Spleen (tissue), 11 donors: ENCODE results near the gene MEGF6. TPM values are rescaled to one million over a fixed set of nuclear protein-coding genes. Genes with fewer than 3 reads are reported as not detected.

Experiments used
- DNase-seq: peaks from one replicate; pipeline ENCODE4 v3.0.0-alpha.2; 2020
- H3K27ac ChIP-seq, 8 donors: fragments of 200-600 bp; sonication (generic) in 7 of 8; 1 replicate in 4 of 8; 2 replicates in 4 of 8; pipeline versions ENCODE4 v1.5.0 to v1.8.0; 2016 to 2021; ENCODE audit warnings: inconsistent platforms in 4 of 8, mild to moderate bottlenecking in 4 of 8, moderate library complexity in 1 of 8
- H3K27me3 ChIP-seq, 7 donors: fragments of 200-600 bp; sonication (generic) in 6 of 7; replicated peaks in 1 of 7; 1 replicate in 4 of 7; 2 replicates in 3 of 7; pipeline versions ENCODE4 v1.5.0 to v1.8.0; 2016 to 2021; ENCODE audit warnings: inconsistent platforms in 3 of 7, mild to moderate bottlenecking in 1 of 7
- H3K36me3 ChIP-seq, 6 donors: fragments of 200-600 bp; sonication (generic) in 5 of 6; 1 replicate in 4 of 6; 2 replicates in 2 of 6; pipeline versions ENCODE4 v1.5.0 to v1.8.0; 2016 to 2021; ENCODE audit warnings: inconsistent platforms in 2 of 6
- H3K4me1 ChIP-seq, 6 donors: fragments of 200-600 bp; sonication (generic) in 5 of 6; 1 replicate in 3 of 6; 2 replicates in 3 of 6; pipeline versions ENCODE4 v1.5.0 to v1.8.0; 2016 to 2021; ENCODE audit warnings: inconsistent platforms in 3 of 6
- H3K4me3 ChIP-seq, 8 donors: fragments of 200-600 bp; sonication (generic) in 7 of 8; 1 replicate in 4 of 8; 2 replicates in 4 of 8; pipeline versions ENCODE4 v1.5.0 to v1.8.0; 2016 to 2021; ENCODE audit warnings: inconsistent platforms in 4 of 8, mild to moderate bottlenecking in 4 of 8, moderate library complexity in 2 of 8
- H3K9me3 ChIP-seq, 8 donors: fragments of 200-600 bp; sonication (generic) in 7 of 8; 1 replicate in 4 of 8; 2 replicates in 4 of 8; pipeline versions ENCODE4 v1.5.0 to v1.8.0; 2016 to 2021; ENCODE audit warnings: inconsistent platforms in 4 of 8
- CTCF ChIP-seq, 11 experiments: fragments of 200-600 bp in 7 of 11; fragments of 450-650 bp in 4 of 11; sonication (generic) in 4 of 11; IDR thresholded peaks in 8 of 11; conservative IDR thresholded peaks in 3 of 11; 1 replicate in 7 of 11; 2 replicates in 4 of 11; pipeline versions ENCODE4 v1.4.0 to v1.8.0; 2016 to 2021; ENCODE audit warnings: antibody characterized with exemption in 11 of 11, inconsistent platforms in 4 of 11, mild to moderate bottlenecking in 1 of 11
- POLR2A ChIP-seq, 3 donors: fragments of 450-650 bp; IDR thresholded peaks; one replicate each; pipeline ENCODE4 v1.5.1; 2017; ENCODE audit warnings: antibody characterized with exemption in 3 of 3, mild to moderate bottlenecking in 1 of 3
- POLR2AphosphoS5 ChIP-seq, 3 donors: sonication (generic); formaldehyde crosslinking; IDR thresholded peaks; one replicate each; pipeline ENCODE4 v1.5.1; 2017; ENCODE audit warnings: antibody characterized with exemption in 3 of 3
- whole genome bisulfite sequencing, 5 donors: extraction: QIAGEN DNeasy Blood & Tissue Kit in 3 of 5; methylation state at CpG; one replicate each; pipeline versions ENCODE4 v1.1.5 to v1.1.7; 2013 to 2018; 5-methylcytosine and 5-hydroxymethylcytosine counted together
- intact Hi-C: fragments of 100-400 bp; cut with DNase I; formaldehyde crosslinking; loops from one replicate; pipeline ENCODE4 v1.15.0; 2023; ENCODE audit warnings: low total_unique reads
- polyA plus RNA-seq, 3 donors: library from polyadenylated mRNA; stranded (reverse); fragments of 200-250 nt; gene quantifications; one replicate each; pipeline ENCODE4 v1.2.1, GENCODE V29; 2013
- total RNA-seq, 7 donors: library from RNA; depleted of rRNA in 3 of 7; stranded (reverse); fragments of >200 nt in 3 of 7; fragmentation: NEBNext Ultra II Directional in 4 of 7; extraction: Animal tissue kit (Norgen Biotek cat#: 25700) in 4 of 7; gene quantifications; one replicate each; pipeline versions ENCODE4 v1.1.0 to v1.2.1, GENCODE V29; 2016 to 2021
- donor health status: healthy with polysubstance abuse.
- donor health status: DM: no; HTN: no; CAD: no; lungs with moderate emphysema.
- donor health status: DM: no; HTN: no; CAD: no.
- donor health status: Bipolar disorder and iron deficiency.
- donor health status: healthy.
- donor health status: DM: no; HTN: no; CAD: no.
- donor health status: DM: yes; HTN: yes; CAD: no.

MEGF6 gene
- total and polyA plus RNA-seq, 10 donors, result 8.7 to 39.5 (median 20.3) TPM

GRCh38 chr1:3518756-3519155 lies 92.6 kb downstream of the MEGF6 start:
- WGBS, 5 donors, result 90 to 98% (median 93%) methylated on average over 5 to 8 of the region's 8 CpGs
- intact Hi-C loops, result no loop called here
- H3K4me1 ChIP-seq, result no peaks in the 10 kb centered on the region
- peaks cover 0 to 43% (median 0%) of the 10 kb centered on the region in 6 donors for H3K36me3 ChIP-seq
- H3K27me3 ChIP-seq, result no peaks in the 10 kb centered on the region
- no peak for DNase-seq
- no peak overlapping the region for H3K27ac ChIP-seq
- H3K9me3 ChIP-seq, result peaks cover 0 to 5% (median 0%) of the 10 kb centered on the region in 8 donors
- no peak overlapping the region for H3K4me3 ChIP-seq
- TF ChIP-seq POLR2AphosphoS5 (IDR thresholded peaks at IDR 0.05) (no peak), CTCF (IDR thresholded peaks at IDR 0.05 in 8 of 11, conservative IDR thresholded peaks at IDR 0.05 in 3 of 11) (no peak), POLR2A (IDR thresholded peaks at IDR 0.05) (no peak)

DNA sequence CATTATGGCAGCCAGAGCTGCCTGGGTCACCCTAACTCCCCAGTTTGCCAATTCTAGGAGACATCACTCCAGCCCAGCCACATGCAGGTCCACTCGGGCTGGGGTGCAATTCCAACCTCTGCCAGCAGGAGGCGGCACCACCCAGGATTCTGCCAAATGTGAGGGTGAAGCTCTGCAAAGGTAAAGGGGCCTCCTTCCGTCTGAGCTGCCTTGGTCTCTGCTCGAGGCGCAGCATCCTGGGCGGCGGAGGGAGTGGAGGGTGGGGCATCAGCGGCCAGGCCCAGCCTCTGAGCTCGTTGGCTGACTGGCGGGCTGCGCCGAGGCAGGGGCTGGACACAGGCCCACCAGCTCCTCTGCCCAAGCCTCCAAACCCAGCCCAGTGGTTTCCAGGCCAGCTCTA lies 93.1 kb downstream of the MEGF6 start:
- H3K9me3 ChIP-seq, result peaks cover 0 to 5% (median 0%) of the 10 kb centered on the region in 8 donors
- intact Hi-C loops, result no loop called here
- H3K4me3 ChIP-seq, result no peak overlapping the region
- no peak for DNase-seq
- WGBS, 5 donors, result 70 to 96% (median 92%) methylated on average over 2 to 12 of the region's 12 CpGs; no CpG with 5 or more reads in 1 of the 5 donors
- no peaks in the 10 kb centered on the region for H3K4me1 ChIP-seq
- H3K27ac ChIP-seq, result no peak overlapping the region
- H3K36me3 ChIP-seq, result peaks cover 0 to 38% (median 0%) of the 10 kb centered on the region in 6 donors
- H3K27me3 ChIP-seq, result no peaks in the 10 kb centered on the region
- TF ChIP-seq CTCF (IDR thresholded peaks at IDR 0.05 in 8 of 11, conservative IDR thresholded peaks at IDR 0.05 in 3 of 11) (peak; percentile 29 to 79 (median 58)), POLR2AphosphoS5 (IDR thresholded peaks at IDR 0.05) (no peak), POLR2A (IDR thresholded peaks at IDR 0.05) (no peak)

- Histone ChIP-seq H3K36me3 (peaks cover 0 to 33% (median 0%) of the 10 kb centered on the region in 6 donors), H3K4me3 (no peak overlapping the region), H3K4me1 (no peaks in the 10 kb centered on the region), H3K9me3 (peaks cover 0 to 5% (median 0%) of the 10 kb centered on the region in 8 donors), H3K27me3 (no peaks in the 10 kb centered on the region), H3K27ac (no peak overlapping the region)
- WGBS, 5 donors, result 60 to 90% (median 85%) methylated on average over 2 to 27 of the region's 27 CpGs
- TF ChIP-seq POLR2AphosphoS5 (IDR thresholded peaks at IDR 0.05), result no peak
- TF ChIP-seq CTCF (IDR thresholded peaks at IDR 0.05 in 8 of 11, conservative IDR thresholded peaks at IDR 0.05 in 3 of 11), result no peak
- no peak for DNase-seq
- intact Hi-C loops, result no loop called here
Observed at GRCh38 chr1:3516911-3517675, 94.2 kb downstream of the MEGF6 start.

DNA sequence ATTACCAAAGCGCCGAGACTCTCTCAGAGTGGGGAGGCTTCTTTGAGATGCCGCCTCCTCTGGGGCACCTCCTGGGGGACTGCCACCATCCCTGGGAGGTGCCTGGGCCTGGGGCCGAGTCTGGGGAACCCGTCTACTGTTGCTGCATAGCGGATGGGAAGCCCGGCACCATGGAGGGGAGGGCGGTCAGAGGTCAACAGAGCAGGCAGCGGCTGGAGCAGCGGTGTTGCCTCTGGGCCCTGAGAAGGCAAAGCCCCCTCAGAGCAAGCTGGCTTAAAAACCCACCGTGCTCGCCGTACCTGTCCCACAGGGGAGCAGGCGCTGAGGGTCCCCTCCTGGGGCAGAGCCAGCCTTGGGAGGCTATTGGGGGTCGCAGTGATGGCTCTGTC lies 94.8 kb downstream of the MEGF6 start:
- TF ChIP-seq POLR2A (IDR thresholded peaks at IDR 0.05), result no peak
- no peak for TF ChIP-seq POLR2AphosphoS5 (IDR thresholded peaks at IDR 0.05)
- no peak for TF ChIP-seq CTCF (IDR thresholded peaks at IDR 0.05 in 8 of 11, conservative IDR thresholded peaks at IDR 0.05 in 3 of 11)
- Histone ChIP-seq H3K4me3 (no peak overlapping the region), H3K36me3 (peaks cover 0 to 33% (median 0%) of the 10 kb centered on the region in 6 donors), H3K4me1 (no peaks in the 10 kb centered on the region), H3K27ac (no peak overlapping the region), H3K27me3 (no peaks in the 10 kb centered on the region), H3K9me3 (peaks cover 0 to 5% (median 0%) of the 10 kb centered on the region in 8 donors)
- DNase-seq, result no peak
- WGBS, 5 donors, result 47 to 71% (median 63%) methylated on average over 9 to 15 of the region's 15 CpGs
- intact Hi-C loops, result no loop called here
